K562 (cell line): Measurements from ENCODE around the gene ASPDH. TPM values are rescaled to one million over a fixed set of nuclear protein-coding genes. Genes with fewer than 3 reads are reported as not detected.

Experiments used
- ATAC-seq: fragments of 200-7000 bp; cut with Tn5 transposase; 3 replicates; pipeline ENCODE4 v1.9.1; 2020; ENCODE audit warnings: moderate library complexity
- BruUV-seq: library from RNA; stranded (reverse); fragments of 400-500 nt; replicated peaks from 2 replicates; lab custom pipeline; 2021; lab: Mats Ljungman, UMichigan
- CTCF ChIA-PET: fragments of 300-600 bp; formaldehyde crosslinking; extraction: SDS; loops from one replicate; lab custom pipeline; 2021; ENCODE audit warnings: low intra/inter-chr PET ratio; lab: Yijun Ruan, JAX
- POLR2A ChIA-PET: fragments of 300-600, 350-650 bp; sonication (Branson Sonifier 250); formaldehyde crosslinking; extraction: SDS; loops from one replicate; lab custom pipeline; 2021; ENCODE audit warnings: antibody characterized with exemption, inconsistent platforms; lab: Yijun Ruan, JAX
- DNase-seq, 4 experiments: peaks; one replicate each; pipeline versions ENCODE4 v3.0.0 to v3.0.0-alpha.2; 2011 to 2018; ENCODE audit warnings: low spot score in 3 of 4, mixed read lengths in 3 of 4; ENCODE audit errors: extremely low read depth in 1 of 4
- FAIRE-seq: peaks from 2 replicates; lab custom pipeline; 2011; peaks lifted over from hg19 to GRCh38; lab: Jason Lieb, UNC
- H2AFZ ChIP-seq: 2 replicates; pipeline ENCODE4 v1.6.0; 2011; ENCODE audit warnings: low read depth, low read length, control low read depth, inconsistent platforms
- H3K27ac ChIP-seq: fragments of 200-600 bp; 3 replicates; pipeline ENCODE4 v1.8.0; 2011; ENCODE audit warnings: low read depth, mild to moderate bottlenecking, control low read depth, inconsistent platforms, low read length, moderate library complexity, mixed read lengths; ENCODE audit errors: extremely low read depth
- H3K27me3 ChIP-seq, 2 experiments: fragments of 300-600 bp in 1 of 2; 2 replicates in 1 of 2; 3 replicates in 1 of 2; pipeline versions ENCODE4 v1.6.0 to v1.8.0; 2011; ENCODE audit warnings: inconsistent platforms in 2 of 2, low read length in 2 of 2, mild to moderate bottlenecking in 1 of 2, mixed read lengths in 1 of 2, moderate library complexity in 1 of 2; ENCODE audit not compliant: control insufficient read depth in 2 of 2, insufficient read depth in 2 of 2
- H3K36me3 ChIP-seq: fragments of 300-600 bp; 3 replicates; pipeline ENCODE4 v1.8.0; 2011; ENCODE audit warnings: mild to moderate bottlenecking, low read length, inconsistent platforms; ENCODE audit not compliant: control insufficient read depth, insufficient read depth
- H3K4me1 ChIP-seq, 2 experiments: fragments of 200-600 bp in 1 of 2; replicated peaks in 1 of 2; 2 replicates in 1 of 2; 3 replicates in 1 of 2; pipeline versions ENCODE4 v1.5.1 to v1.8.0; 2011; ENCODE audit warnings: inconsistent platforms in 2 of 2, low read length in 2 of 2, mild to moderate bottlenecking in 1 of 2, mixed read lengths in 1 of 2, moderate library complexity in 1 of 2; ENCODE audit not compliant: control insufficient read depth in 2 of 2, insufficient read depth in 2 of 2
- H3K4me2 ChIP-seq: 2 replicates; pipeline ENCODE4 v1.6.1; 2011; ENCODE audit warnings: low read length, control low read depth, inconsistent platforms, mixed read lengths; ENCODE audit not compliant: insufficient read depth
- H3K4me3 ChIP-seq: fragments of 200-600 bp; sonication (generic), shearing (Covaris generic); 2 replicates; pipeline ENCODE4 v1.5.1; 2016; ENCODE audit warnings: control low read depth, inconsistent platforms
- H3K79me2 ChIP-seq: fragments of 200-600 bp; 3 replicates; pipeline ENCODE4 v1.8.0; 2011; ENCODE audit warnings: low read length, inconsistent platforms; ENCODE audit not compliant: control insufficient read depth, insufficient read depth
- H3K9ac ChIP-seq, 2 experiments: 2 replicates each; pipeline versions ENCODE4 v1.6.0 to v1.6.1; 2011; ENCODE audit warnings: low read depth in 2 of 2, low read length in 2 of 2, control low read depth in 1 of 2, inconsistent platforms in 1 of 2, mild to moderate bottlenecking in 1 of 2, mixed read lengths in 1 of 2; ENCODE audit not compliant: insufficient read depth in 1 of 2
- H3K9me1 ChIP-seq: one replicate; pipeline ENCODE4 v1.6.0; 2011; ENCODE audit warnings: inconsistent platforms, mild to moderate bottlenecking, low read length, moderate library complexity; ENCODE audit not compliant: control insufficient read depth, insufficient read depth
- H3K9me3 ChIP-seq: replicated peaks from 2 replicates; pipeline ENCODE4 v1.5.1; 2011; ENCODE audit warnings: low read depth, low read length, inconsistent platforms; ENCODE audit not compliant: control insufficient read depth, insufficient read depth
- H4K20me1 ChIP-seq: replicated peaks from 2 replicates; pipeline ENCODE4 v1.6.1; 2011; ENCODE audit warnings: low read length, inconsistent platforms, mixed read lengths; ENCODE audit not compliant: control insufficient read depth, insufficient read depth
- CSDE1 ChIP-seq, 2 experiments: fragments of 450-650 bp; IDR thresholded peaks; 2 replicates each; pipeline ENCODE4 v1.6.1; 2016; ENCODE audit warnings: mild to moderate bottlenecking in 1 of 2
- ETV6 ChIP-seq, 3 experiments: fragments of 150-350 bp in 1 of 3; sonication (generic) in 1 of 3; formaldehyde crosslinking in 1 of 3; IDR thresholded peaks; 2 replicates each; pipeline versions ENCODE4 v1.6.1 to v1.8.0; 2014 to 2022; ENCODE audit warnings: borderline replicate concordance in 2 of 3, low read depth in 2 of 3, antibody characterized with exemption in 1 of 3, low read length in 1 of 3, mild to moderate bottlenecking in 1 of 3, missing genetic modification reagents in 1 of 3
- FOXA1 ChIP-seq: fragments of 450-650 bp; IDR thresholded peaks from 2 replicates; pipeline ENCODE4 v1.6.1; 2016; ENCODE audit warnings: mild to moderate bottlenecking, borderline replicate concordance
- HDAC2 ChIP-seq: fragments of 450-650 bp; IDR thresholded peaks from 2 replicates; pipeline ENCODE4 v1.6.1; 2016; ENCODE audit warnings: mild to moderate bottlenecking
- HDAC8 ChIP-seq: fragments of 450-650 bp; IDR thresholded peaks from 2 replicates; pipeline ENCODE4 v1.6.1; 2016; ENCODE audit warnings: mild to moderate bottlenecking, missing genetic modification characterization, moderate library complexity, missing compliant biosample characterization
- KDM1A ChIP-seq, 2 experiments: fragments of 450-650 bp; IDR thresholded peaks; 2 replicates each; pipeline ENCODE4 v1.6.1; 2016; ENCODE audit warnings: mild to moderate bottlenecking in 2 of 2
- MYNN ChIP-seq, 2 experiments: sonication (generic); formaldehyde crosslinking in 1 of 2; IDR thresholded peaks; 2 replicates each; pipeline versions ENCODE4 v1.5.0 to v1.6.1; 2016 to 2020; ENCODE audit warnings: antibody characterized with exemption in 1 of 2, missing genetic modification reagents in 1 of 2
- POLR2B ChIP-seq: fragments of 450-650 bp; IDR thresholded peaks from 2 replicates; pipeline ENCODE4 v1.6.1; 2018; ENCODE audit warnings: low read depth; ENCODE audit not compliant: partially characterized antibody
- RFX1 ChIP-seq: fragments of 450-650 bp; IDR thresholded peaks from 2 replicates; pipeline ENCODE4 v1.6.1; 2016; ENCODE audit warnings: mild to moderate bottlenecking, moderate library complexity
- SP2 ChIP-seq: IDR thresholded peaks from 2 replicates; pipeline ENCODE4 v1.6.1; 2011; ENCODE audit warnings: mild to moderate bottlenecking, low read depth, low read length, moderate library complexity; ENCODE audit not compliant: poor library complexity, severe bottlenecking; ENCODE audit errors: extremely low read depth
- SPI1 ChIP-seq: IDR thresholded peaks from 2 replicates; pipeline ENCODE4 v1.6.1; 2011; ENCODE audit warnings: low read depth, low read length, control low read depth, borderline replicate concordance
- ZNF133 ChIP-seq: fragments of 250-450 bp; sonication (Bioruptor Pico); IDR thresholded peaks from 2 replicates; pipeline ENCODE4 v1.4.0; 2020; ENCODE audit warnings: mild to moderate bottlenecking
- ZNF212 ChIP-seq: fragments of 450-650 bp; formaldehyde crosslinking; IDR thresholded peaks from 2 replicates; pipeline ENCODE4 v1.4.0; 2020; ENCODE audit warnings: mild to moderate bottlenecking
- ZNF311 ChIP-seq: fragments of 250-450 bp; sonication (Bioruptor Pico); IDR thresholded peaks from 2 replicates; pipeline ENCODE4 v1.4.0; 2020; ENCODE audit warnings: mild to moderate bottlenecking, moderate library complexity
- ZNF324 ChIP-seq: fragments of 250-450 bp; sonication (Bioruptor Pico); IDR thresholded peaks from 2 replicates; pipeline ENCODE4 v1.4.0; 2020; ENCODE audit warnings: mild to moderate bottlenecking
- ZNF431 ChIP-seq: sonication (generic); formaldehyde crosslinking; IDR thresholded peaks from 2 replicates; pipeline ENCODE4 v1.8.0; 2022; ENCODE audit warnings: mild to moderate bottlenecking, missing genetic modification reagents
- WGBS: fragments of 100-300 bp; shearing (Covaris generic); methylation state at CpG from one replicate; pipeline ENCODE4 v1.1.6; 2016; ENCODE audit warnings: low coverage, mixed read lengths; ENCODE audit not compliant: insufficient coverage; ENCODE audit errors: missing lambda C conversion rate; 5-methylcytosine and 5-hydroxymethylcytosine counted together
- in situ Hi-C: fragments of 300-500 bp; cut with MboI; formaldehyde crosslinking; loops from 4 replicates; pipeline ENCODE4 v1.15.0; 2018; ENCODE audit warnings: inconsistent platforms, mixed read lengths
- intact Hi-C: fragments of 100-400 bp; cut with micrococcal nuclease; formaldehyde crosslinking; loops from 2 replicates; pipeline ENCODE4 v1.14.2; 2022
- polyA plus RNA-seq, 8 experiments: library from polyadenylated mRNA; depleted of rRNA in 4 of 8; stranded (reverse) in 5 of 8; unstranded in 3 of 8; fragments of >200 nt; fragmentation: Nextera tagmentation in 2 of 8; fragmentation: Illumina TruSeq in 1 of 8; extraction: Ambion mirVana in 2 of 8; extraction: Trizol in 1 of 8; gene quantifications; 2 replicates each; pipeline versions ENCODE4 v1.2.1 to v1.2.3, GENCODE V29; 2011 to 2014; ENCODE audit warnings: inconsistent platforms in 1 of 8, missing spikeins in 1 of 8
- total RNA-seq, 7 experiments: library from RNA; depleted of rRNA in 6 of 7; stranded (reverse); fragments of >200 nt in 6 of 7; fragmentation: Illumina TruSeq in 2 of 7; extraction: Trizol in 2 of 7; gene quantifications; 2 replicates each; pipeline versions ENCODE4 v1.2.1 to v1.2.3, GENCODE V29; 2011 to 2021; ENCODE audit warnings: low replicate concordance in 1 of 7
- TF ChIP-seq, protein P1 (sequence below): fragments of 250-450 bp; sonication (Bioruptor Pico); IDR thresholded peaks from 2 replicates; pipeline ENCODE4 v1.8.0; 2021; ENCODE audit warnings: moderate library complexity, mild to moderate bottlenecking, inconsistent platforms
- TF ChIP-seq, protein P2 (sequence below): fragments of 250-450 bp; sonication (Bioruptor Pico); IDR thresholded peaks from 2 replicates; pipeline ENCODE4 v1.4.0; 2020

ASPDH gene
- total and polyA plus RNA-seq, 9 of the 15 experiments (the other 6 are each of a cell fraction or from before 2014, with no cell fraction given) = not detected

DNA sequence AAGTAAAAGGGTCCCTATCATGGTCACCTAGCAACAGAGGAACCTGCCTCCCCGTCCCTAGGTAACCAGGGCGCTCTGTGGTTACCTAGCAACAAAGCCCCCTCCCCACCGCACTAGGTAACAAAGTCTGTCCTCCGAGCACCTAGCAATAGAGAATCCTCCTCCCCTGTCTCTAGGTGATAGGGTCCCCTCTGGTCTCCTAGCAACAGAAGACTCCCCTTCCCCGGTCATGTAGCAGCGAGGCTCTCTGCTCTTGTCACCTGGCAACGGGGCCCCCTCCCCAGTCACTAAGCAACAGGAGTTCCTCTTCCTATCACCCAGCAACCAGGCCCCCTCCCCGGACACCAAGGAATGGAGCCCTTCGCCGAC is 3.0 kb downstream of the ASPDH start:
- Histone ChIP-seq H3K4me3 (peak overlapping the region; percentile 55), H3K27ac (peak overlapping the region; percentile 74; the same call in 2 of the 3 replicates), H2AFZ (peak overlapping the region; percentile 88), H3K79me2 (no peaks in the 10 kb centered on the region; the same call in 2 of the 3 replicates), H3K4me1 (peaks cover 5 to 69% of the 10 kb centered on the region in 2 experiments; a peak in 4 of 5 replicates), H3K4me2 (peak overlapping the region; percentile 85), H3K9me3 (no peaks in the 10 kb centered on the region), H3K9ac (peak overlapping the region; percentile 58 to 93), H3K36me3 (no peaks in the 10 kb centered on the region), H4K20me1 (no peaks in the 10 kb centered on the region), H3K9me1 (peaks cover 4% of the 10 kb centered on the region), H3K27me3 (no peaks in the 10 kb centered on the region)
- DNase-seq (no peak), FAIRE-seq (no peak), ATAC-seq (no peak)
- 22% methylated on average over 10 of the region's 10 CpGs for WGBS
- intact Hi-C loops (no loop called here), in situ Hi-C loops (no loop called here)
- no TSS peak for BruUV-seq
- CTCF ChIA-PET = interaction anchor here (0.7 kb wide), 1 partner anchor 24 kb away, joined by 5 read pairs; no protein-coding TSS in a partner anchor
- POLR2A ChIA-PET = interaction anchor here (0.6 to 1.5 kb wide), 7 partner anchors 11 to 369 kb away, joined by 3 to 5 read pairs (median 4); no protein-coding TSS in a partner anchor
- TF ChIP-seq ZNF133 = no peak
- no peak for TF ChIP-seq FOXA1
- peak in 1 of 2 experiments; percentile 87; a peak in 2 of 4 replicates for TF ChIP-seq CSDE1 (IDR thresholded peaks at IDR 0.05)
- TF ChIP-seq SPI1 = peak; percentile 80
- peak; percentile 19 for TF ChIP-seq SP2
- TF ChIP-seq ZNF324 = no peak
- TF ChIP-seq RFX1 = peak; percentile 98
- TF ChIP-seq ZNF212 = no peak
- TF ChIP-seq HDAC8 = no peak
- peak; percentile 18 to 75; a peak in 2 of 4 replicates for TF ChIP-seq KDM1A (IDR thresholded peaks at IDR 0.05)
- no peak for TF ChIP-seq ZNF311
- peak; percentile 31 for TF ChIP-seq POLR2B
- TF ChIP-seq MYNN (IDR thresholded peaks at IDR 0.05) = peak; percentile 93
- TF ChIP-seq MYNN (CRISPR knock-in tag; IDR thresholded peaks at IDR 0.05) = no peak
- TF ChIP-seq, protein P1, sequence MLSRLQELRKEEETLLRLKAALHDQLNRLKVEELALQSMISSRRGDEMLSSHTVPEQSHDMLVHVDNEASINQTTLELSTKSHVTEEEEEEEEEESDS (CRISPR knock-in tag) = no peak
- TF ChIP-seq HDAC2 = 0 out of 2 replicates have a peak, but pooled peaks have one; percentile 25
- no peak for TF ChIP-seq ETV6 (IDR thresholded peaks at IDR 0.05; ENCODE audit: borderline replicate concordance in 1 of 2, low read depth in 2 of 2, low read length in 1 of 2)
- TF ChIP-seq ETV6 (CRISPR knock-in tag; IDR thresholded peaks at IDR 0.05; ENCODE audit: borderline replicate concordance) = 0 out of 2 replicates have a peak, but pooled peaks have one; percentile 17
- TF ChIP-seq ZNF431 = no peak
- TF ChIP-seq, protein P2, sequence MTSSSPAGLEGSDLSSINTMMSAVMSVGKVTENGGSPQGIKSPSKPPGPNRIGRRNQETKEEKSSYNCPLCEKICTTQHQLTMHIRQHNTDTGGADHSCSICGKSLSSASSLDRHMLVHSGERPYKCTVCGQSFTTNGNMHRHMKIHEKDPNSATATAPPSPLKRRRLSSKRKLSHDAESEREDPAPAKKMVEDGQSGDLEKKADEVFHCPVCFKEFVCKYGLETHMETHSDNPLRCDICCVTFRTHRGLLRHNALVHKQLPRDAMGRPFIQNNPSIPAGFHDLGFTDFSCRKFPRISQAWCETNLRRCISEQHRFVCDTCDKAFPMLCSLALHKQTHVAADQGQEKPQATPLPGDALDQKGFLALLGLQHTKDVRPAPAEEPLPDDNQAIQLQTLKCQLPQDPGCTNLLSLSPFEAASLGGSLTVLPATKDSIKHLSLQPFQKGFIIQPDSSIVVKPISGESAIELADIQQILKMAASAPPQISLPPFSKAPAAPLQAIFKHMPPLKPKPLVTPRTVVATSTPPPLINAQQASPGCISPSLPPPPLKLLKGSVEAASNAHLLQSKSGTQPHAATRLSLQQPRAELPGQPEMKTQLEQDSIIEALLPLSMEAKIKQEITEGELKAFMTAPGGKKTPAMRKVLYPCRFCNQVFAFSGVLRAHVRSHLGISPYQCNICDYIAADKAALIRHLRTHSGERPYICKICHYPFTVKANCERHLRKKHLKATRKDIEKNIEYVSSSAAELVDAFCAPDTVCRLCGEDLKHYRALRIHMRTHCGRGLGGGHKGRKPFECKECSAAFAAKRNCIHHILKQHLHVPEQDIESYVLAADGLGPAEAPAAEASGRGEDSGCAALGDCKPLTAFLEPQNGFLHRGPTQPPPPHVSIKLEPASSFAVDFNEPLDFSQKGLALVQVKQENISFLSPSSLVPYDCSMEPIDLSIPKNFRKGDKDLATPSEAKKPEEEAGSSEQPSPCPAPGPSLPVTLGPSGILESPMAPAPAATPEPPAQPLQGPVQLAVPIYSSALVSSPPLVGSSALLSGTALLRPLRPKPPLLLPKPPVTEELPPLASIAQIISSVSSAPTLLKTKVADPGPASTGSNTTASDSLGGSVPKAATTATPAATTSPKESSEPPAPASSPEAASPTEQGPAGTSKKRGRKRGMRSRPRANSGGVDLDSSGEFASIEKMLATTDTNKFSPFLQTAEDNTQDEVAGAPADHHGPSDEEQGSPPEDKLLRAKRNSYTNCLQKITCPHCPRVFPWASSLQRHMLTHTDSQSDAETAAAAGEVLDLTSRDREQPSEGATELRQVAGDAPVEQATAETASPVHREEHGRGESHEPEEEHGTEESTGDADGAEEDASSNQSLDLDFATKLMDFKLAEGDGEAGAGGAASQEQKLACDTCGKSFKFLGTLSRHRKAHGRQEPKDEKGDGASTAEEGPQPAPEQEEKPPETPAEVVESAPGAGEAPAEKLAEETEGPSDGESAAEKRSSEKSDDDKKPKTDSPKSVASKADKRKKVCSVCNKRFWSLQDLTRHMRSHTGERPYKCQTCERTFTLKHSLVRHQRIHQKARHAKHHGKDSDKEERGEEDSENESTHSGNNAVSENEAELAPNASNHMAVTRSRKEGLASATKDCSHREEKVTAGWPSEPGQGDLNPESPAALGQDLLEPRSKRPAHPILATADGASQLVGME (CRISPR knock-in tag) = 0 out of 2 replicates have a peak, but pooled peaks have one; percentile 80
